Esophagus muscularis mucosa (tissue), 4 donors: ENCODE data around the gene DSTN. TPM values are rescaled to one million over a fixed set of nuclear protein-coding genes. Genes with fewer than 3 reads are reported as not detected.
A peak's percentile ranks its signal among the peaks of the same experiment; 100 is the strongest.

ENCODE experiments used
- DNase-seq: peaks from one replicate; pipeline ENCODE4 v3.0.0-alpha.2; 2017; ENCODE audit errors: extremely low spot score
- H3K27ac ChIP-seq, 4 donors: fragments of 200-600 bp; sonication (generic); replicated peaks in 1 of 4; 1 replicate in 3 of 4; 2 replicates in 1 of 4; pipeline ENCODE4 v1.5.1; 2016 to 2019; ENCODE audit warnings: mild to moderate bottlenecking in 1 of 4
- H3K27me3 ChIP-seq, 4 donors: fragments of 200-600 bp; sonication (generic); one replicate each; pipeline versions ENCODE4 v1.5.1 to v1.6.0; 2016 to 2019
- H3K36me3 ChIP-seq, 4 donors: fragments of 200-600 bp; sonication (generic); one replicate each; pipeline ENCODE4 v1.5.1; 2016 to 2019
- H3K4me1 ChIP-seq, 4 donors: fragments of 200-600 bp; sonication (generic); one replicate each; pipeline ENCODE4 v1.5.1; 2016 to 2019
- H3K4me3 ChIP-seq, 4 donors: fragments of 200-600 bp; sonication (generic); 1 replicate in 2 of 4; 2 replicates in 2 of 4; pipeline ENCODE4 v1.5.1; 2016 to 2019; ENCODE audit warnings: mild to moderate bottlenecking in 4 of 4, moderate library complexity in 1 of 4
- H3K9me3 ChIP-seq, 4 donors: fragments of 200-600 bp; sonication (generic); 1 replicate in 3 of 4; 2 replicates in 1 of 4; pipeline ENCODE4 v1.5.1; 2016 to 2019
- CTCF ChIP-seq, 3 experiments: fragments of 200-600 bp in 2 of 3; fragments of 450-650 bp in 1 of 3; sonication (generic) in 2 of 3; IDR thresholded peaks; one replicate each; pipeline ENCODE4 v1.5.1; 2017 to 2019; ENCODE audit warnings: antibody characterized with exemption in 3 of 3, mild to moderate bottlenecking in 2 of 3, moderate library complexity in 1 of 3
- EP300 ChIP-seq: sonication (generic); formaldehyde crosslinking; IDR thresholded peaks from one replicate; pipeline ENCODE4 v1.6.1; 2017; ENCODE audit warnings: antibody characterized with exemption
- POLR2A ChIP-seq: fragments of 450-650 bp; IDR thresholded peaks from one replicate; pipeline ENCODE4 v1.6.1; 2017; ENCODE audit warnings: antibody characterized with exemption, moderate library complexity, mild to moderate bottlenecking, low read depth
- POLR2AphosphoS5 ChIP-seq, 2 donors: sonication (generic); formaldehyde crosslinking; IDR thresholded peaks; one replicate each; pipeline ENCODE4 v1.6.1; 2017; ENCODE audit warnings: antibody characterized with exemption in 2 of 2
- WGBS: methylation state at CpG from one replicate; pipeline ENCODE4 v1.1.5; 2018; 5-methylcytosine and 5-hydroxymethylcytosine counted together
- intact Hi-C: fragments of 100-400 bp; cut with DNase I; formaldehyde crosslinking; loops from one replicate; pipeline ENCODE4 v1.15.1; 2023
- total RNA-seq, 4 donors: library from RNA; depleted of rRNA; stranded (reverse); fragments of >200 nt; gene quantifications; one replicate each; pipeline versions ENCODE4 v1.1.0 to v1.2.1, GENCODE V29; 2016

DSTN gene
- total RNA-seq, 4 donors from 2014 or later, result 2,370 to 3,630 (median 3,339) TPM

GRCh38 chr20:17541996-17542395 is 27.9 kb upstream of the DSTN start:
- Histone ChIP-seq H3K9me3 (no peaks in the 10 kb centered on the region), H3K4me1 (peaks cover 9 to 89% (median 87%) of the 10 kb centered on the region in 4 donors), H3K36me3 (no peaks in the 10 kb centered on the region), H3K4me3 (no peak overlapping the region), H3K27me3 (no peaks in the 10 kb centered on the region), H3K27ac (peak overlapping the region; percentile 79 to 83 (median 82))
- no peak for DNase-seq
- WGBS, result 80% methylated on average over 5 of the region's 5 CpGs
- intact Hi-C loops, result no loop called here
- TF ChIP-seq POLR2AphosphoS5 (IDR thresholded peaks at IDR 0.05), result peak in 1 of 2 donors; percentile 48
- TF ChIP-seq EP300, result no peak
- TF ChIP-seq CTCF (IDR thresholded peaks at IDR 0.05), result no peak

DNA sequence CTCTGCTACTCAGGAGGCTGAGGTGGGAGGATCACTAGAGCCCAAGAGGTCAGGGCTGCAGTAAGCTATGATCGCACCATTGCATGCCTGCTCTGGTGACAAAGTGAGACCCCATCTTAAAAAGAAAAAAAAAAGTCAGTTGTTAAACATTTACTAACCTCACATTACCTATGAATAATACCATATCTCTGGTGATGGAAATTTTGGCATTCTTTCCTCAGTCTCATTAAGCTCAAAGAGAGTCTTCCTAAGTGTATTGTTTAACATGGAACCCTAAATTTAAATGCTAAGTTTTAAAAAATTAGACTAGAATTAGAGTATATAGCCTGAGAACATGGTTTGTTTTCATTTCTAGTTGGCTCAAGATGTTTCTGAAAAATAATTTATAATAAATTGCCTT is 27.4 kb upstream of the DSTN start:
- DNase-seq, result no peak
- TF ChIP-seq POLR2AphosphoS5 (IDR thresholded peaks at IDR 0.05), result no peak
- TF ChIP-seq EP300, result no peak
- TF ChIP-seq POLR2A, result no peak
- no peak for TF ChIP-seq CTCF (IDR thresholded peaks at IDR 0.05)
- Histone ChIP-seq H3K9me3 (no peaks in the 10 kb centered on the region), H3K36me3 (no peaks in the 10 kb centered on the region), H3K4me1 (peaks cover 9 to 86% (median 83%) of the 10 kb centered on the region in 4 donors), H3K4me3 (no peak overlapping the region), H3K27ac (peak overlapping the region; percentile 79 to 83 (median 82)), H3K27me3 (no peaks in the 10 kb centered on the region)
- WGBS, result 70% methylated on average over 1 of the region's 1 CpG
- intact Hi-C loops, result no loop called here

GRCh38 chr20:17542993-17543412 is 26.9 kb upstream of the DSTN start:
- H3K27ac ChIP-seq, result peak overlapping the region; percentile 79 to 83 (median 82)
- H3K27me3 ChIP-seq, result no peaks in the 10 kb centered on the region
- H3K4me3 ChIP-seq, result peak overlapping the region in 1 of 4 donors; percentile 24
- TF ChIP-seq EP300, result no peak
- TF ChIP-seq POLR2AphosphoS5 (IDR thresholded peaks at IDR 0.05), result peak in 1 of 2 donors; percentile 26
- H3K9me3 ChIP-seq, result no peaks in the 10 kb centered on the region
- no peak for DNase-seq
- H3K4me1 ChIP-seq, result peaks cover 9 to 85% (median 77%) of the 10 kb centered on the region in 4 donors
- 32% methylated on average over 4 of the region's 4 CpGs for WGBS
- H3K36me3 ChIP-seq, result no peaks in the 10 kb centered on the region
- intact Hi-C loops, result no loop called here

- WGBS, result 38% methylated on average over 5 of the region's 5 CpGs
- H3K4me1 ChIP-seq, result peaks cover 9 to 79% (median 71%) of the 10 kb centered on the region in 4 donors
- H3K27me3 ChIP-seq, result no peaks in the 10 kb centered on the region
- TF ChIP-seq CTCF (IDR thresholded peaks at IDR 0.05), result no peak
- TF ChIP-seq POLR2AphosphoS5 (IDR thresholded peaks at IDR 0.05), result no peak
- TF ChIP-seq EP300, result no peak
- no peak for TF ChIP-seq POLR2A
- H3K27ac ChIP-seq, result peak overlapping the region; percentile 79 to 83 (median 82)
- H3K36me3 ChIP-seq, result no peaks in the 10 kb centered on the region
- H3K9me3 ChIP-seq, result no peaks in the 10 kb centered on the region
- intact Hi-C loops, result no loop called here
- H3K4me3 ChIP-seq, result peak overlapping the region in 1 of 4 donors; percentile 24
- no peak for DNase-seq
Measured at GRCh38 chr20:17543531-17544131, 26.2 kb upstream of the DSTN start.

- H3K36me3 ChIP-seq, result no peaks in the 10 kb centered on the region
- H3K27ac ChIP-seq, result peak overlapping the region; percentile 52 to 83 (median 80)
- no peaks in the 10 kb centered on the region for H3K9me3 ChIP-seq
- H3K4me3 ChIP-seq, result no peak overlapping the region
- intact Hi-C loops, result no loop called here
- DNase-seq, result no peak
- WGBS, result 57% methylated on average over 4 of the region's 4 CpGs
- no peaks in the 10 kb centered on the region for H3K27me3 ChIP-seq
- TF ChIP-seq POLR2AphosphoS5 (IDR thresholded peaks at IDR 0.05) (no peak), POLR2A (no peak), EP300 (no peak), CTCF (IDR thresholded peaks at IDR 0.05) (no peak)
- H3K4me1 ChIP-seq, result peaks cover 9 to 66% (median 60%) of the 10 kb centered on the region in 4 donors
Measured at GRCh38 chr20:17545127-17545526, 24.7 kb upstream of the DSTN start.
